HEK293 (cell line): Measurements from ENCODE around the gene HIP1.
"Not testable (repeated sequence)": the region's sequence is repeated elsewhere in the genome, so short reads cannot be mapped to it uniquely, and the experiment has no call there.

Experiments
- CTCF ChIA-PET: fragments of 350-600 bp; formaldehyde crosslinking; extraction: SDS; loops from one replicate; lab custom pipeline; 2021; ENCODE audit warnings: antibody characterized with exemption; lab: Yijun Ruan, JAX
- POLR2A ChIA-PET: fragments of 300-600 bp; formaldehyde crosslinking; extraction: SDS; loops from one replicate; lab custom pipeline; 2020; ENCODE audit warnings: antibody characterized with exemption, inconsistent platforms; lab: Yijun Ruan, JAX
- H3K27ac ChIP-seq: fragments of 200-500 bp; sonication (Bioruptor generic); 2 replicates; pipeline ENCODE4 v1.5.1; 2014; ENCODE audit warnings: low read depth, low read length, control low read depth, inconsistent platforms; ENCODE audit errors: extremely low read depth
- H3K36me3 ChIP-seq, 2 experiments: fragments of 200-500 bp in 1 of 2; sonication (Bioruptor generic) in 1 of 2; 1 replicate in 1 of 2; 2 replicates in 1 of 2; pipeline ENCODE4 v1.5.1; 2014 to 2017; ENCODE audit warnings: inconsistent platforms in 2 of 2, low read length in 2 of 2; ENCODE audit not compliant: control insufficient read depth in 2 of 2, insufficient read depth in 1 of 2
- H3K4me1 ChIP-seq: fragments of 200-500 bp; sonication (Bioruptor generic); 2 replicates; pipeline ENCODE4 v1.5.1; 2014; ENCODE audit warnings: mild to moderate bottlenecking, low read length, inconsistent platforms; ENCODE audit not compliant: control insufficient read depth, insufficient read depth
- H3K4me3 ChIP-seq: 2 replicates; pipeline ENCODE4 v1.5.1; 2011; ENCODE audit warnings: low read depth, mild to moderate bottlenecking, control low read depth, low read length, moderate library complexity
- H3K9me3 ChIP-seq: fragments of 200-500 bp; sonication (Bioruptor generic); 2 replicates; pipeline ENCODE4 v1.5.1; 2014; ENCODE audit warnings: low read depth, low read length, inconsistent platforms; ENCODE audit not compliant: control insufficient read depth, insufficient read depth
- KLF1 ChIP-seq: fragments of 450-650 bp; formaldehyde crosslinking; IDR thresholded peaks from 2 replicates; pipeline ENCODE4 v1.5.1; 2016; ENCODE audit warnings: missing biosample characterization, missing genetic modification characterization
- KLF17 ChIP-seq: fragments of 450-650 bp; formaldehyde crosslinking; IDR thresholded peaks from 2 replicates; pipeline ENCODE4 v1.5.1; 2016; ENCODE audit warnings: missing biosample characterization, missing genetic modification characterization
- SCRT1 ChIP-seq: fragments of 450-650 bp; formaldehyde crosslinking; IDR thresholded peaks from 2 replicates; pipeline ENCODE4 v1.5.1; 2016; ENCODE audit warnings: missing biosample characterization, missing genetic modification characterization, borderline replicate concordance
- SCRT2 ChIP-seq: fragments of 450-650 bp; formaldehyde crosslinking; IDR thresholded peaks from 2 replicates; pipeline ENCODE4 v1.5.1; 2016; ENCODE audit warnings: missing biosample characterization, missing genetic modification characterization
- TRIM28 ChIP-seq: IDR thresholded peaks from 2 replicates; pipeline ENCODE4 v1.6.1; 2011; ENCODE audit warnings: low read length, control low read depth, borderline replicate concordance
- ZFHX2 ChIP-seq: fragments of 450-650 bp; formaldehyde crosslinking; conservative IDR thresholded peaks from 2 replicates; pipeline ENCODE4 v1.5.1; 2016; ENCODE audit warnings: missing biosample characterization, missing genetic modification characterization
- ZIC2 ChIP-seq: fragments of 450-650 bp; formaldehyde crosslinking; IDR thresholded peaks from 2 replicates; pipeline ENCODE4 v1.5.1; 2016; ENCODE audit warnings: missing biosample characterization, missing genetic modification characterization
- ZNF132 ChIP-seq: fragments of 450-650 bp; formaldehyde crosslinking; IDR thresholded peaks from 2 replicates; pipeline ENCODE4 v1.5.1; 2017; ENCODE audit warnings: missing biosample characterization, missing genetic modification characterization, borderline replicate concordance
- ZNF146 ChIP-seq: fragments of 450-650 bp; formaldehyde crosslinking; IDR thresholded peaks from 2 replicates; pipeline ENCODE4 v1.5.1; 2016; ENCODE audit warnings: missing biosample characterization, missing genetic modification characterization
- ZNF2 ChIP-seq: fragments of 450-650 bp; formaldehyde crosslinking; IDR thresholded peaks from 2 replicates; pipeline ENCODE4 v1.5.1; 2016; ENCODE audit warnings: missing biosample characterization, missing genetic modification characterization
- ZNF239 ChIP-seq: fragments of 450-650 bp; formaldehyde crosslinking; IDR thresholded peaks from 2 replicates; pipeline ENCODE4 v1.5.1; 2016; ENCODE audit warnings: missing biosample characterization, missing genetic modification characterization
- ZNF776 ChIP-seq: fragments of 450-650 bp; formaldehyde crosslinking; IDR thresholded peaks from 2 replicates; pipeline ENCODE4 v1.5.0; 2017; ENCODE audit warnings: missing biosample characterization, missing genetic modification characterization, borderline replicate concordance
- ZNF785 ChIP-seq: fragments of 450-650 bp; formaldehyde crosslinking; IDR thresholded peaks from 2 replicates; pipeline ENCODE4 v1.5.1; 2016; ENCODE audit warnings: missing biosample characterization, missing genetic modification characterization
- TF ChIP-seq, protein P1 (sequence below): fragments of 450-650 bp; formaldehyde crosslinking; IDR thresholded peaks from 2 replicates; pipeline ENCODE4 v1.5.1; 2017; ENCODE audit warnings: missing biosample characterization, missing genetic modification characterization
- TF ChIP-seq, protein P2 (sequence below): fragments of 450-650 bp; formaldehyde crosslinking; IDR thresholded peaks from 2 replicates; pipeline ENCODE4 v1.5.1; 2016; ENCODE audit warnings: missing biosample characterization, missing genetic modification characterization

HIP1 gene

GRCh38 chr7:75727881-75728593, 10.7 kb downstream of the HIP1 start:
- no peaks in the 10 kb centered on the region; a peak in 1 of 3 replicates for H3K36me3 ChIP-seq
- CTCF ChIA-PET: no interaction called here
- POLR2A ChIA-PET: no interaction called here

GRCh38 chr7:75727351-75727750, 11.4 kb downstream of the HIP1 start:
- H3K4me3 ChIP-seq, H3K36me3 ChIP-seq, H3K4me1 ChIP-seq, H3K9me3 ChIP-seq, H3K27ac ChIP-seq, POLR2A ChIA-PET: not testable (repeated sequence)
- CTCF ChIA-PET: interaction anchor here (0.6 kb wide), 1 partner anchor 33 kb away, joined by 3 read pairs; no protein-coding TSS in a partner anchor

More at GRCh38 chr7:75727881-75728593, 10.7 kb downstream of the HIP1 start:
- no peaks in the 10 kb centered on the region; the same call in 1 of the 2 replicates for H3K4me1 ChIP-seq
- H3K4me3 ChIP-seq: no peak overlapping the region
- no peaks in the 10 kb centered on the region for H3K9me3 ChIP-seq
- H3K27ac ChIP-seq: no peak overlapping the region
- TF ChIP-seq, protein P1, sequence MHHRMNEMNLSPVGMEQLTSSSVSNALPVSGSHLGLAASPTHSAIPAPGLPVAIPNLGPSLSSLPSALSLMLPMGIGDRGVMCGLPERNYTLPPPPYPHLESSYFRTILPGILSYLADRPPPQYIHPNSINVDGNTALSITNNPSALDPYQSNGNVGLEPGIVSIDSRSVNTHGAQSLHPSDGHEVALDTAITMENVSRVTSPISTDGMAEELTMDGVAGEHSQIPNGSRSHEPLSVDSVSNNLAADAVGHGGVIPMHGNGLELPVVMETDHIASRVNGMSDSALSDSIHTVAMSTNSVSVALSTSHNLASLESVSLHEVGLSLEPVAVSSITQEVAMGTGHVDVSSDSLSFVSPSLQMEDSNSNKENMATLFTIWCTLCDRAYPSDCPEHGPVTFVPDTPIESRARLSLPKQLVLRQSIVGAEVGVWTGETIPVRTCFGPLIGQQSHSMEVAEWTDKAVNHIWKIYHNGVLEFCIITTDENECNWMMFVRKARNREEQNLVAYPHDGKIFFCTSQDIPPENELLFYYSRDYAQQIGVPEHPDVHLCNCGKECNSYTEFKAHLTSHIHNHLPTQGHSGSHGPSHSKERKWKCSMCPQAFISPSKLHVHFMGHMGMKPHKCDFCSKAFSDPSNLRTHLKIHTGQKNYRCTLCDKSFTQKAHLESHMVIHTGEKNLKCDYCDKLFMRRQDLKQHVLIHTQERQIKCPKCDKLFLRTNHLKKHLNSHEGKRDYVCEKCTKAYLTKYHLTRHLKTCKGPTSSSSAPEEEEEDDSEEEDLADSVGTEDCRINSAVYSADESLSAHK: peak; percentile 38; the same call in 1 of the 2 replicates
- TF ChIP-seq, protein P2, sequence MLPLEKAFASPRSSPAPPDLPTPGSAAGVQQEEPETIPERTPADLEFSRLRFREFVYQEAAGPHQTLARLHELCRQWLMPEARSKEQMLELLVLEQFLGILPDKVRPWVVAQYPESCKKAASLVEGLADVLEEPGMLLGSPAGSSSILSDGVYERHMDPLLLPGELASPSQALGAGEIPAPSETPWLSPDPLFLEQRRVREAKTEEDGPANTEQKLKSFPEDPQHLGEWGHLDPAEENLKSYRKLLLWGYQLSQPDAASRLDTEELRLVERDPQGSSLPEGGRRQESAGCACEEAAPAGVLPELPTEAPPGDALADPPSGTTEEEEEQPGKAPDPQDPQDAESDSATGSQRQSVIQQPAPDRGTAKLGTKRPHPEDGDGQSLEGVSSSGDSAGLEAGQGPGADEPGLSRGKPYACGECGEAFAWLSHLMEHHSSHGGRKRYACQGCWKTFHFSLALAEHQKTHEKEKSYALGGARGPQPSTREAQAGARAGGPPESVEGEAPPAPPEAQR (tag by site-specific recombination): no peak
- TF ChIP-seq ZFHX2 (tag by site-specific recombination) (peak; percentile 43), KLF17 (tag by site-specific recombination) (peak; percentile 27; the same call in 1 of the 2 replicates), ZNF776 (tag by site-specific recombination) (no peak), KLF1 (tag by site-specific recombination) (peak; percentile 98), ZNF239 (tag by site-specific recombination) (0 out of 2 replicates have a peak, but pooled peaks have one; percentile 70)

- Histone ChIP-seq H3K27ac (no peak overlapping the region), H3K36me3 (no peaks in the 10 kb centered on the region; a peak in 1 of 3 replicates), H3K4me1 (no peaks in the 10 kb centered on the region; the same call in 1 of the 2 replicates), H3K4me3 (no peak overlapping the region), H3K9me3 (no peaks in the 10 kb centered on the region)
- ChIA-PET CTCF (no interaction called here), POLR2A (no interaction called here)
- no peak for TF ChIP-seq ZNF785 (tag by site-specific recombination)
- TF ChIP-seq TRIM28: no peak
- peak; percentile 27; the same call in 1 of the 2 replicates for TF ChIP-seq ZNF146 (tag by site-specific recombination)
These were observed 13.4 kb downstream of the HIP1 start for GRCh38 chr7:75725306-75725705.

GRCh38 chr7:75723444-75723843, 15.3 kb downstream of the HIP1 start:
- Histone ChIP-seq H3K9me3 (no peaks in the 10 kb centered on the region), H3K36me3 (no peaks in the 10 kb centered on the region; a peak in 1 of 3 replicates), H3K4me3 (no peak overlapping the region), H3K27ac (no peak overlapping the region)
- ChIA-PET CTCF (no interaction called here), POLR2A (no interaction called here)
- TF ChIP-seq SCRT1 (tag by site-specific recombination) (peak; percentile 21; the same call in 1 of the 2 replicates), SCRT2 (tag by site-specific recombination) (peak; percentile 11; the same call in 1 of the 2 replicates), ZNF132 (tag by site-specific recombination) (no peak), ZIC2 (tag by site-specific recombination) (peak; percentile 39; the same call in 1 of the 2 replicates), ZNF2 (tag by site-specific recombination) (no peak)
- TF ChIP-seq, all 188 proteins: peak for 3
- no peaks in the 10 kb centered on the region; the same call in 1 of the 2 replicates for H3K4me1 ChIP-seq
